Epithelial cell of esophagus (primary cell): ENCODE measurements around the gene FYB1.
"Not testable (repeated sequence)": the region's sequence is repeated elsewhere in the genome, so short reads cannot be mapped to it uniquely, and the experiment has no call there.

ENCODE experiments used
- DNase-seq: peaks from one replicate; pipeline ENCODE4 v3.0.0; 2010; ENCODE audit warnings: low read depth
- H3K4me3 ChIP-seq: 2 replicates; pipeline ENCODE4 v1.5.1; 2011; ENCODE audit warnings: mild to moderate bottlenecking, low read length, control low read depth
- CTCF ChIP-seq: IDR thresholded peaks from 2 replicates; pipeline ENCODE4 v1.5.1; 2011; ENCODE audit warnings: low read depth, mild to moderate bottlenecking, low read length, control low read depth, inconsistent platforms; ENCODE audit not compliant: insufficient read depth; ENCODE audit errors: missing control alignments

FYB1 gene

GRCh38 chr5:39249069-39249468 is 29.7 kb upstream of the FYB1 start:
- TF ChIP-seq CTCF = no peak
- DNase-seq = no peak
- H3K4me3 ChIP-seq = no peak overlapping the region

GRCh38 chr5:39240750-39241149 is 21.4 kb upstream of the FYB1 start:
- no peak for TF ChIP-seq CTCF
- no peak overlapping the region for H3K4me3 ChIP-seq
- DNase-seq = no peak

GRCh38 chr5:39238366-39239105 is 19.2 kb upstream of the FYB1 start:
- no peak for DNase-seq
- TF ChIP-seq CTCF = no peak
- H3K4me3 ChIP-seq = no peak overlapping the region

- no peak overlapping the region for H3K4me3 ChIP-seq
- no peak for DNase-seq
- no peak for TF ChIP-seq CTCF
Measured at GRCh38 chr5:39236718-39237117, 17.4 kb upstream of the FYB1 start.

GRCh38 chr5:39235648-39236047 is 16.3 kb upstream of the FYB1 start:
- H3K4me3 ChIP-seq = no peak overlapping the region
- TF ChIP-seq CTCF = no peak
- DNase-seq = no peak

- H3K4me3 ChIP-seq = not testable (repeated sequence)
Measured at GRCh38 chr5:39234494-39234893, 15.1 kb upstream of the FYB1 start.

GRCh38 chr5:39233783-39234182 is 14.4 kb upstream of the FYB1 start:
- no peak for TF ChIP-seq CTCF
- DNase-seq = no peak
- no peak overlapping the region for H3K4me3 ChIP-seq

More at GRCh38 chr5:39234494-39234893, 15.1 kb upstream of the FYB1 start:
- not testable (repeated sequence) for DNase-seq
